ENCODE measurements around the gene NME3. TPM values are rescaled to one million over a fixed set of nuclear protein-coding genes. Genes with fewer than 3 reads are reported as not detected.

Gene NME3
- total and polyA plus RNA-seq, 4 donors, result 33.0 to 379 (median 61.9) TPM

DNA sequence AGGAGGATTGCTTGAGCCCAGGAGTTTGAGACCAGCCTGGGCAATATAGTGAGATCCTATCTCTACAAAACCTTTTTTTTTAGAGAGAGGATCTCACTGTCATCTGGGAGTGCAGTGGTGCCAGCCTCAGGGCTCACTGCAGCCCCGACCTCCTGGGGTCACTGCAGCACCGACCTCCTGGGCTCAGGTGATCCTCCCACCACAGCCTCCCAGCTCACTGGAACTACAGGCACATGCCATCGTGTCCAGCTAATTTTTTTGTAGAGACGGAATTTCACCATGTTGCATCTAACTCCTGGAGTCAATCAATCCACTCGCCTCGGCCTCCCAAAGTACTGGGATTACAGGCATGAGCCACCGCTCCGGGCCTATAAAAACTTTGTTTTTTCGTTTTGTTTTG is 50.0 kb downstream of the NME3 start:
- no peak overlapping the region for H3K4me3 ChIP-seq (ENCODE audit: low read length in 2 of 2)
- no peak for ATAC-seq (ENCODE audit: low FRiP score)
- H3K9me3 ChIP-seq (ENCODE audit: control insufficient read depth, low read length), result no peaks in the 10 kb centered on the region
- peaks cover 0 to 3% of the 10 kb centered on the region in 2 donors for H3K36me3 ChIP-seq (ENCODE audit: control insufficient read depth in 1 of 2, insufficient read depth in 2 of 2, low read length in 1 of 2)
- no peaks in the 10 kb centered on the region for H3K27me3 ChIP-seq (ENCODE audit: control insufficient read depth in 1 of 2, insufficient read depth in 2 of 2, low read length in 1 of 2)
- no peaks in the 10 kb centered on the region for H3K4me1 ChIP-seq (ENCODE audit: control insufficient read depth in 1 of 2, insufficient read depth in 2 of 2, low read length in 2 of 2)
- intact Hi-C loops (cut with DNase I), result no loop called here
- no peak for DNase-seq
- no peak overlapping the region for H3K27ac ChIP-seq (ENCODE audit: low read depth in 1 of 2, low read length in 2 of 2)
- WGBS, 2 donors, result 93 to 94% methylated on average over 9 of the region's 9 CpGs

Small RNAs within 50 kb of the gene (microRNA-seq; reads per million reads assigned to microRNA genes)
- gene MIR3177, result 0 to 1.2 reads per million in 2 donors

Other genes starting within 250 kb of the NME3 start
- gene TMEM204, start 237.9 kb downstream of the NME3 start, total RNA-seq, result 10 to 100 TPM; 38.1 to 52.1 TPM
- gene TMEM204, start 237.9 kb downstream of the NME3 start, polyA plus RNA-seq, result 10 to 100 TPM; 34.7 to 74.5 TPM
- gene IFT140, start 159.5 kb downstream of the NME3 start, total RNA-seq, result 10 to 100 TPM; 13.5 to 22.4 TPM
- 10 to 100 TPM in 1 of 2 donors, 1 to 10 TPM in 1; 4.6 to 15.2 TPM for gene IFT140, start 159.5 kb downstream of the NME3 start, polyA plus RNA-seq
- gene CRAMP1, start 159.2 kb downstream of the NME3 start, total RNA-seq, result 10 to 100 TPM; 17.3 to 24.2 TPM
- gene CRAMP1, start 159.2 kb downstream of the NME3 start, polyA plus RNA-seq, result 10 to 100 TPM in 1 of 2 donors, 1 to 10 TPM in 1; 2.3 to 11.5 TPM
- 10 to 100 TPM; 28.3 to 30.8 TPM for gene JPT2, start 93.3 kb downstream of the NME3 start, total RNA-seq
- 10 to 100 TPM; 14.2 to 15.7 TPM for gene JPT2, start 93.3 kb downstream of the NME3 start, polyA plus RNA-seq
- gene MAPK8IP3, start 65.3 kb downstream of the NME3 start, total RNA-seq, result 100 to 1,000 TPM in 1 of 2 donors, 10 to 100 TPM in 1; 69.0 to 122 TPM
- gene MAPK8IP3, start 65.3 kb downstream of the NME3 start, polyA plus RNA-seq, result 10 to 100 TPM; 20.8 to 99.3 TPM
- gene EME2, start 1.3 kb upstream of the NME3 start, total RNA-seq, result 10 to 100 TPM; 15.8 to 23.7 TPM
- 10 to 100 TPM in 1 of 2 donors, 1 to 10 TPM in 1; 1.6 to 20.6 TPM for gene EME2, start 1.3 kb upstream of the NME3 start, polyA plus RNA-seq
- gene MRPS34, start 1.6 kb upstream of the NME3 start, total RNA-seq, result 10 to 100 TPM; 36.5 to 40.5 TPM
- gene MRPS34, start 1.6 kb upstream of the NME3 start, polyA plus RNA-seq, result 10 to 100 TPM; 67.7 to 74.2 TPM
- gene SPSB3, start 11.0 kb upstream of the NME3 start, total RNA-seq, result 10 to 100 TPM; 33.6 to 33.7 TPM
- 100 to 1,000 TPM in 1 of 2 donors, 10 to 100 TPM in 1; 25.8 to 322 TPM for gene SPSB3, start 11.0 kb upstream of the NME3 start, polyA plus RNA-seq
- 10 to 100 TPM; 30.7 to 32.9 TPM for gene NUBP2, start 11.4 kb upstream of the NME3 start, total RNA-seq
- 10 to 100 TPM; 55.3 to 92.4 TPM for gene NUBP2, start 11.4 kb upstream of the NME3 start, polyA plus RNA-seq
- not detected for gene IGFALS, start 22.2 kb upstream of the NME3 start, total RNA-seq
- under 1 TPM in 1 of 2 donors, not detected in 1; 0.84 TPM for gene IGFALS, start 22.2 kb upstream of the NME3 start, polyA plus RNA-seq
- 10 to 100 TPM; 50.2 to 52.3 TPM for gene HAGH, start 55.3 kb upstream of the NME3 start, total RNA-seq
- 10 to 100 TPM; 58.9 to 79.0 TPM for gene HAGH, start 55.3 kb upstream of the NME3 start, polyA plus RNA-seq
- gene FAHD1, start 55.7 kb upstream of the NME3 start, total RNA-seq, result 10 to 100 TPM in 1 of 2 donors, 1 to 10 TPM in 1; 7.4 to 11.9 TPM
- gene FAHD1, start 55.7 kb upstream of the NME3 start, polyA plus RNA-seq, result 10 to 100 TPM; 13.1 to 42.1 TPM
- not detected for gene MEIOB, start 100.6 kb upstream of the NME3 start, total RNA-seq
- not detected for gene MEIOB, start 100.6 kb upstream of the NME3 start, polyA plus RNA-seq
- not detected for gene HS3ST6, start 146.9 kb upstream of the NME3 start, total RNA-seq
- 1 to 10 TPM in 1 of 2 donors, not detected in 1; 1.1 TPM for gene HS3ST6, start 146.9 kb upstream of the NME3 start, polyA plus RNA-seq
- gene MSRB1, start 171.7 kb upstream of the NME3 start, total RNA-seq, result 10 to 100 TPM; 19.5 to 34.6 TPM
- 10 to 100 TPM; 52.7 to 56.6 TPM for gene MSRB1, start 171.7 kb upstream of the NME3 start, polyA plus RNA-seq
- gene RPL3L, start 183.1 kb upstream of the NME3 start, total RNA-seq, result not detected
- not detected for gene RPL3L, start 183.1 kb upstream of the NME3 start, polyA plus RNA-seq
- 10 to 100 TPM; 80.5 to 88.1 TPM for gene NDUFB10, start 188.0 kb upstream of the NME3 start, total RNA-seq
- gene NDUFB10, start 188.0 kb upstream of the NME3 start, polyA plus RNA-seq, result 100 to 1,000 TPM; 178 to 268 TPM
- gene RPS2, start 193.3 kb upstream of the NME3 start, total RNA-seq, result 1,000 to 10,000 TPM; 1,132 to 1,263 TPM
- gene RPS2, start 193.3 kb upstream of the NME3 start, polyA plus RNA-seq, result 1,000 to 10,000 TPM; 1,596 to 2,049 TPM
- gene RNF151, start 195.3 kb upstream of the NME3 start, total RNA-seq, result not detected
- not detected for gene RNF151, start 195.3 kb upstream of the NME3 start, polyA plus RNA-seq
- gene TBL3, start 200.5 kb upstream of the NME3 start, total RNA-seq, result 10 to 100 TPM; 16.1 to 19.8 TPM
- 10 to 100 TPM; 14.9 to 85.5 TPM for gene TBL3, start 200.5 kb upstream of the NME3 start, polyA plus RNA-seq
- not detected for gene NOXO1, start 209.9 kb upstream of the NME3 start, total RNA-seq
- under 1 TPM in 1 of 2 donors, not detected in 1; 0.84 TPM for gene NOXO1, start 209.9 kb upstream of the NME3 start, polyA plus RNA-seq
- gene GFER, start 212.7 kb upstream of the NME3 start, total RNA-seq, result 10 to 100 TPM; 11.3 to 13.3 TPM
- 10 to 100 TPM; 32.5 to 44.2 TPM for gene GFER, start 212.7 kb upstream of the NME3 start, polyA plus RNA-seq
- gene SYNGR3, start 218.4 kb upstream of the NME3 start, total RNA-seq, result under 1 TPM; 0.36 to 0.57 TPM
- gene SYNGR3, start 218.4 kb upstream of the NME3 start, polyA plus RNA-seq, result under 1 TPM in 1 of 2 donors, not detected in 1; 0.26 TPM
- gene ZNF598, start 238.3 kb upstream of the NME3 start, total RNA-seq, result 10 to 100 TPM; 31.0 to 34.4 TPM
- 10 to 100 TPM; 12.8 to 32.9 TPM for gene ZNF598, start 238.3 kb upstream of the NME3 start, polyA plus RNA-seq
- 1 to 10 TPM in 1 of 2 donors, not detected in 1; 1.2 TPM for gene NPW, start 248.2 kb upstream of the NME3 start, total RNA-seq
- under 1 TPM in 1 of 2 donors, not detected in 1; 0.56 TPM for gene NPW, start 248.2 kb upstream of the NME3 start, polyA plus RNA-seq